AG08395 (cell line): ENCODE data around the gene GOSR2.
A peak's percentile ranks its signal among the peaks of the same experiment; 100 is the strongest.

Experiments used
- DNase-seq: peaks from one replicate; pipeline ENCODE4 v3.0.0; 2012; ENCODE audit warnings: mixed read lengths, low spot score

The GOSR2 gene

GRCh38 chr17:46922804-46923635, at the start of gene GOSR2:
TSS of gene GOSR2 (plus strand) at chr17:46923160. CDS start at chr17:46923193, 33 bp downstream.
- DNase-seq, result peak; percentile 97

- no peak for DNase-seq
Measured at GRCh38 chr17:46873941-46874645, 48.9 kb upstream of the GOSR2 start.

GRCh38 chr17:46874906-46875305, 48.1 kb upstream of the GOSR2 start:
- no peak for DNase-seq

GRCh38 chr17:46875849-46876352, 47.1 kb upstream of the GOSR2 start:
- DNase-seq, result no peak

- DNase-seq, result no peak
Measured at GRCh38 chr17:46876353-46876887, 46.5 kb upstream of the GOSR2 start.

GRCh38 chr17:46876926-46877325, 46.0 kb upstream of the GOSR2 start:
- no peak for DNase-seq

- no peak for DNase-seq
Measured at GRCh38 chr17:46877466-46877865, 45.5 kb upstream of the GOSR2 start.

GRCh38 chr17:46878055-46878454, 44.9 kb upstream of the GOSR2 start:
- DNase-seq, result no peak

GRCh38 chr17:46879101-46879500, 43.9 kb upstream of the GOSR2 start:
- no peak for DNase-seq

- no peak for DNase-seq
Measured at GRCh38 chr17:46881015-46881414, 41.9 kb upstream of the GOSR2 start.

- DNase-seq, result no peak
Measured at GRCh38 chr17:46882666-46883065, 40.3 kb upstream of the GOSR2 start.

GRCh38 chr17:46883871-46884520, 39.0 kb upstream of the GOSR2 start:
- no peak for DNase-seq

- DNase-seq, result no peak
Measured at GRCh38 chr17:46884552-46884951, 38.4 kb upstream of the GOSR2 start.

- no peak for DNase-seq
Measured at GRCh38 chr17:46885415-46886309, 37.3 kb upstream of the GOSR2 start.

- no peak for DNase-seq
Measured at GRCh38 chr17:46886310-46886663, 36.7 kb upstream of the GOSR2 start.

- no peak for DNase-seq
Measured at GRCh38 chr17:46887717-46888116, 35.2 kb upstream of the GOSR2 start.

GRCh38 chr17:46888727-46889126, 34.2 kb upstream of the GOSR2 start:
- no peak for DNase-seq

GRCh38 chr17:46889519-46889918, 33.4 kb upstream of the GOSR2 start:
- no peak for DNase-seq

GRCh38 chr17:46889992-46890564, 32.9 kb upstream of the GOSR2 start:
- no peak for DNase-seq

- no peak for DNase-seq
Measured at GRCh38 chr17:46890638-46891037, 32.3 kb upstream of the GOSR2 start.

- DNase-seq, result no peak
Measured at GRCh38 chr17:46892192-46892703, 30.7 kb upstream of the GOSR2 start.
